Measurements from ENCODE around the gene ZSWIM9. TPM values are rescaled to one million over a fixed set of nuclear protein-coding genes. Genes with fewer than 3 reads are reported as not detected.

The ZSWIM9 gene
- polyA plus RNA-seq, 1 donor from 2014 or later = 2.6 TPM

DNA sequence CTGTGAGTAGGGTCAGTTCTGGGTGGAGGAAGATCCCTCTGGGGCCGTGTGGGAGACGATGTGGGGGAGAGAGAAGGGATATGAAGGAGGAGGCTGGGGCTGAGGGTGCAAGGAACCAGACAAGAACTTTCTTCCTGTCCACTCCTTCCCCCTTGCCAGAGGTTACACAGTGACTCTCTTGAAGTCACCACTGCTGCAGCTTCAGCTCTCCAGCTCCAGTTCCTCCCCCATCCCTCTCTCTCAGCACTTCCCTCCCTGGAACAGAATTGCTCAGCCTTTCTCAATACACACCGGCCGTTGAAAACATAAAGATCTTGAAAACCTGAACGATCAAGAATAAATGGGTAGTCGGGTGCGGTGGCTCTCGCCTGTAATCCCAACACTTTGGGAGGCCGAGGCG is 5.1 kb downstream of the ZSWIM9 start:
- Histone ChIP-seq H3K36me3 (ENCODE audit: insufficient read depth, low read length) (no peaks in the 10 kb centered on the region), H4K20me1 (ENCODE audit: insufficient read depth) (no peaks in the 10 kb centered on the region), H3K9me3 (ENCODE audit: low read length) (no peaks in the 10 kb centered on the region)

GRCh38 chr19:48176226-48176625 is 5.7 kb downstream of the ZSWIM9 start:
- Histone ChIP-seq H3K9ac (ENCODE audit: low read length) (no peak overlapping the region), H2AFZ (ENCODE audit: low read depth, low read length) (no peak overlapping the region), H3K9me3 (ENCODE audit: low read length) (peaks cover under 1% of the 10 kb centered on the region), H3F3A (ENCODE audit: insufficient read depth, low read length, poor library complexity, severe bottlenecking) (no peaks in the 10 kb centered on the region), H3K4me3 (ENCODE audit: low read length) (no peak overlapping the region), H4K20me1 (ENCODE audit: insufficient read depth) (no peaks in the 10 kb centered on the region), H3K9me2 (ENCODE audit: insufficient read depth, low read length) (no peaks in the 10 kb centered on the region), H3K4me2 (ENCODE audit: low read length) (no peak overlapping the region), H3K27me3 (ENCODE audit: insufficient read depth, low read depth, low read length) (no peaks in the 10 kb centered on the region), H3K27ac (ENCODE audit: low read length) (no peak overlapping the region), H3K79me2 (replicated peaks; ENCODE audit: insufficient read depth, low read length) (peaks cover 3% of the 10 kb centered on the region), H3K36me3 (ENCODE audit: insufficient read depth, low read length) (no peaks in the 10 kb centered on the region)
- no peak for TF ChIP-seq RAD21 (conservative IDR thresholded peaks at IDR 0.05)

More for the DNA sequence above, 5.1 kb downstream of the ZSWIM9 start:
- Histone ChIP-seq H2AFZ (ENCODE audit: low read depth, low read length) (no peak overlapping the region), H3K27me3 (ENCODE audit: insufficient read depth, low read depth, low read length) (no peaks in the 10 kb centered on the region), H3K9me2 (ENCODE audit: insufficient read depth, low read length) (no peaks in the 10 kb centered on the region), H3K4me3 (ENCODE audit: low read length) (no peak overlapping the region), H3K9ac (ENCODE audit: low read length) (no peak overlapping the region), H3K4me2 (ENCODE audit: low read length) (no peak overlapping the region), H3F3A (ENCODE audit: insufficient read depth, low read length, poor library complexity, severe bottlenecking) (no peaks in the 10 kb centered on the region), H3K79me2 (replicated peaks; ENCODE audit: insufficient read depth, low read length) (peaks cover 9% of the 10 kb centered on the region), H3K27ac (ENCODE audit: low read length) (no peak overlapping the region)
- no peak for TF ChIP-seq POLR2AphosphoS5 (IDR thresholded peaks at IDR 0.05)
- TF ChIP-seq SMC3 (conservative IDR thresholded peaks at IDR 0.05; ENCODE audit: poor library complexity) = no peak
- TF ChIP-seq, protein P1, sequence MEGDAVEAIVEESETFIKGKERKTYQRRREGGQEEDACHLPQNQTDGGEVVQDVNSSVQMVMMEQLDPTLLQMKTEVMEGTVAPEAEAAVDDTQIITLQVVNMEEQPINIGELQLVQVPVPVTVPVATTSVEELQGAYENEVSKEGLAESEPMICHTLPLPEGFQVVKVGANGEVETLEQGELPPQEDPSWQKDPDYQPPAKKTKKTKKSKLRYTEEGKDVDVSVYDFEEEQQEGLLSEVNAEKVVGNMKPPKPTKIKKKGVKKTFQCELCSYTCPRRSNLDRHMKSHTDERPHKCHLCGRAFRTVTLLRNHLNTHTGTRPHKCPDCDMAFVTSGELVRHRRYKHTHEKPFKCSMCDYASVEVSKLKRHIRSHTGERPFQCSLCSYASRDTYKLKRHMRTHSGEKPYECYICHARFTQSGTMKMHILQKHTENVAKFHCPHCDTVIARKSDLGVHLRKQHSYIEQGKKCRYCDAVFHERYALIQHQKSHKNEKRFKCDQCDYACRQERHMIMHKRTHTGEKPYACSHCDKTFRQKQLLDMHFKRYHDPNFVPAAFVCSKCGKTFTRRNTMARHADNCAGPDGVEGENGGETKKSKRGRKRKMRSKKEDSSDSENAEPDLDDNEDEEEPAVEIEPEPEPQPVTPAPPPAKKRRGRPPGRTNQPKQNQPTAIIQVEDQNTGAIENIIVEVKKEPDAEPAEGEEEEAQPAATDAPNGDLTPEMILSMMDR (IDR thresholded peaks at IDR 0.05; ENCODE audit: poor library complexity, severe bottlenecking) = no peak
- TF ChIP-seq EZH2 (IDR thresholded peaks at IDR 0.05; ENCODE audit: borderline replicate concordance, insufficient read depth, low read length, poor library complexity, severe bottlenecking) = no peak
- TF ChIP-seq MXI1 (conservative IDR thresholded peaks at IDR 0.05; ENCODE audit: poor library complexity, severe bottlenecking) = no peak
- no peak for TF ChIP-seq RAD21 (conservative IDR thresholded peaks at IDR 0.05)
- TF ChIP-seq, protein P2, sequence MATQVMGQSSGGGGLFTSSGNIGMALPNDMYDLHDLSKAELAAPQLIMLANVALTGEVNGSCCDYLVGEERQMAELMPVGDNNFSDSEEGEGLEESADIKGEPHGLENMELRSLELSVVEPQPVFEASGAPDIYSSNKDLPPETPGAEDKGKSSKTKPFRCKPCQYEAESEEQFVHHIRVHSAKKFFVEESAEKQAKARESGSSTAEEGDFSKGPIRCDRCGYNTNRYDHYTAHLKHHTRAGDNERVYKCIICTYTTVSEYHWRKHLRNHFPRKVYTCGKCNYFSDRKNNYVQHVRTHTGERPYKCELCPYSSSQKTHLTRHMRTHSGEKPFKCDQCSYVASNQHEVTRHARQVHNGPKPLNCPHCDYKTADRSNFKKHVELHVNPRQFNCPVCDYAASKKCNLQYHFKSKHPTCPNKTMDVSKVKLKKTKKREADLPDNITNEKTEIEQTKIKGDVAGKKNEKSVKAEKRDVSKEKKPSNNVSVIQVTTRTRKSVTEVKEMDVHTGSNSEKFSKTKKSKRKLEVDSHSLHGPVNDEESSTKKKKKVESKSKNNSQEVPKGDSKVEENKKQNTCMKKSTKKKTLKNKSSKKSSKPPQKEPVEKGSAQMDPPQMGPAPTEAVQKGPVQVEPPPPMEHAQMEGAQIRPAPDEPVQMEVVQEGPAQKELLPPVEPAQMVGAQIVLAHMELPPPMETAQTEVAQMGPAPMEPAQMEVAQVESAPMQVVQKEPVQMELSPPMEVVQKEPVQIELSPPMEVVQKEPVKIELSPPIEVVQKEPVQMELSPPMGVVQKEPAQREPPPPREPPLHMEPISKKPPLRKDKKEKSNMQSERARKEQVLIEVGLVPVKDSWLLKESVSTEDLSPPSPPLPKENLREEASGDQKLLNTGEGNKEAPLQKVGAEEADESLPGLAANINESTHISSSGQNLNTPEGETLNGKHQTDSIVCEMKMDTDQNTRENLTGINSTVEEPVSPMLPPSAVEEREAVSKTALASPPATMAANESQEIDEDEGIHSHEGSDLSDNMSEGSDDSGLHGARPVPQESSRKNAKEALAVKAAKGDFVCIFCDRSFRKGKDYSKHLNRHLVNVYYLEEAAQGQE (IDR thresholded peaks at IDR 0.05; ENCODE audit: borderline replicate concordance) = no peak
- no peak for TF ChIP-seq TAF1 (IDR thresholded peaks at IDR 0.05; ENCODE audit: low read depth)
- no peak for TF ChIP-seq EP300 (conservative IDR thresholded peaks at IDR 0.05; ENCODE audit: poor library complexity, severe bottlenecking)

GRCh38 chr19:48181505-48181904 is 11.0 kb downstream of the ZSWIM9 start:
- Histone ChIP-seq H3K79me2 (replicated peaks; ENCODE audit: insufficient read depth, low read length) (no peaks in the 10 kb centered on the region), H3K4me2 (ENCODE audit: low read length) (no peak overlapping the region), H3K27me3 (ENCODE audit: insufficient read depth, low read depth, low read length) (no peaks in the 10 kb centered on the region), H3K9me3 (ENCODE audit: low read length) (peaks cover 11% of the 10 kb centered on the region), H3K9me2 (ENCODE audit: insufficient read depth, low read length) (no peaks in the 10 kb centered on the region), H3K36me3 (ENCODE audit: insufficient read depth, low read length) (no peaks in the 10 kb centered on the region), H3K27ac (ENCODE audit: low read length) (no peak overlapping the region), H4K20me1 (ENCODE audit: insufficient read depth) (no peaks in the 10 kb centered on the region), H2AFZ (ENCODE audit: low read depth, low read length) (no peak overlapping the region), H3K4me3 (ENCODE audit: low read length) (no peak overlapping the region), H3F3A (ENCODE audit: insufficient read depth, low read length, poor library complexity, severe bottlenecking) (no peaks in the 10 kb centered on the region), H3K9ac (ENCODE audit: low read length) (no peak overlapping the region)
- TF ChIP-seq EP300 (conservative IDR thresholded peaks at IDR 0.05; ENCODE audit: poor library complexity, severe bottlenecking) (no peak), MXI1 (conservative IDR thresholded peaks at IDR 0.05; ENCODE audit: poor library complexity, severe bottlenecking) (no peak), EZH2 (IDR thresholded peaks at IDR 0.05; ENCODE audit: borderline replicate concordance, insufficient read depth, low read length, poor library complexity, severe bottlenecking) (no peak), POLR2AphosphoS5 (IDR thresholded peaks at IDR 0.05) (no peak), SMC3 (conservative IDR thresholded peaks at IDR 0.05; ENCODE audit: poor library complexity) (no peak), RAD21 (conservative IDR thresholded peaks at IDR 0.05) (no peak), TAF1 (IDR thresholded peaks at IDR 0.05; ENCODE audit: low read depth) (no peak)
- TF ChIP-seq, protein P1 (IDR thresholded peaks at IDR 0.05; ENCODE audit: poor library complexity, severe bottlenecking) = no peak
- TF ChIP-seq, protein P2 (IDR thresholded peaks at IDR 0.05; ENCODE audit: borderline replicate concordance) = no peak
